Vagina (tissue), 2 donors: ENCODE measurements around the gene APOOL. TPM values are rescaled to one million over a fixed set of nuclear protein-coding genes. Genes with fewer than 3 reads are reported as not detected.
"Not testable (repeated sequence)": the region's sequence is repeated elsewhere in the genome, so short reads cannot be mapped to it uniquely, and the experiment has no call there.

Experiments
- DNase-seq, 2 donors: peaks; one replicate each; pipeline ENCODE4 v3.0.0-alpha.2; 2017; ENCODE audit errors: extremely low spot score in 2 of 2
- H3K27ac ChIP-seq: fragments of 200-600 bp; sonication (generic); one replicate; pipeline ENCODE4 v1.5.1; 2019
- H3K27me3 ChIP-seq: fragments of 200-600 bp; sonication (generic); one replicate; pipeline ENCODE4 v1.5.1; 2019
- H3K36me3 ChIP-seq, 2 donors: fragments of 200-600 bp; sonication (generic); one replicate each; pipeline ENCODE4 v1.5.1; 2017 to 2019
- H3K4me1 ChIP-seq: fragments of 200-600 bp; sonication (generic); one replicate; pipeline ENCODE4 v1.5.1; 2019
- H3K4me3 ChIP-seq, 2 donors: fragments of 200-600 bp; sonication (generic); 1 replicate in 1 of 2; 2 replicates in 1 of 2; pipeline ENCODE4 v1.5.1; 2016 to 2019
- H3K9me3 ChIP-seq: fragments of 200-600 bp; sonication (generic); one replicate; pipeline ENCODE4 v1.5.1; 2019
- CTCF ChIP-seq, 3 experiments: fragments of 450-650 bp in 2 of 3; fragments of 200-600 bp in 1 of 3; sonication (generic) in 1 of 3; IDR thresholded peaks; one replicate each; pipeline ENCODE4 v1.5.1; 2017 to 2019; ENCODE audit warnings: antibody characterized with exemption in 3 of 3, mild to moderate bottlenecking in 2 of 3, moderate library complexity in 2 of 3
- POLR2A ChIP-seq, 2 donors: fragments of 450-650 bp; IDR thresholded peaks; one replicate each; pipeline ENCODE4 v1.6.1; 2017; ENCODE audit warnings: antibody characterized with exemption in 2 of 2, mild to moderate bottlenecking in 2 of 2, moderate library complexity in 2 of 2
- POLR2AphosphoS5 ChIP-seq, 2 donors: sonication (generic); formaldehyde crosslinking; IDR thresholded peaks; one replicate each; pipeline ENCODE4 v1.9.0; 2017; ENCODE audit warnings: antibody characterized with exemption in 2 of 2, mild to moderate bottlenecking in 2 of 2, low read depth in 1 of 2; ENCODE audit not compliant: insufficient read depth in 1 of 2
- intact Hi-C: fragments of 100-400 bp; cut with DNase I; formaldehyde crosslinking; loops from one replicate; pipeline ENCODE4 v1.15.1; 2023
- total RNA-seq: library from RNA; depleted of rRNA; stranded (reverse); fragments of >200 nt; gene quantifications from one replicate; pipeline ENCODE4 v1.2.3, GENCODE V29; 2016

Gene APOOL
- total RNA-seq, 1 donor from 2014 or later = 9.3 TPM

DNA sequence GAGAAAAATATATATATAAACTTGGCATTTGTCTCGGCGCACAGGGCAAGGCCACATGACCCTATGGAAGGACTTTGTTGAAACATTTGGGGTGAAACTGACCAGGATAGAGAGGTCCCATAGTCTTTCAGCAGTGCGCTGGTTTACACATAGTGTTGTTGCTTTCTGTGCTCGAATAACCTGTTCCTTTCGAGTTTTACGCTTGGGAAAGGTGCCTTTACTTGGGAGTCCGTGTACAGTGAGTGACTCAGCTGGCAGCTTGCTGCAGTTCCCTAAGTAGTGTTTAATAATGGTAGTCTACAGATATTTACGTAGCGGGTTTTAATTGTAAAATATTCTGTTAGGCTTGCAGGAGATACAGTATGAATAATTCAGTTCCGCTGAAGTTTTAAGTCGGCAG lies 578 bp downstream of the APOOL start:
- DNase-seq = no peak
- Histone ChIP-seq H3K27ac (peak overlapping the region; percentile 47), H3K27me3 (no peaks in the 10 kb centered on the region), H3K4me3 (peak overlapping the region; percentile 46 to 58), H3K9me3 (no peaks in the 10 kb centered on the region), H3K36me3 (no peaks in the 10 kb centered on the region), H3K4me1 (peaks cover 9% of the 10 kb centered on the region)
- intact Hi-C loops = no loop called here
- no peak for TF ChIP-seq POLR2AphosphoS5 (IDR thresholded peaks at IDR 0.05; ENCODE audit: insufficient read depth in 1 of 2, low read depth in 1 of 2)
- no peak for TF ChIP-seq CTCF (IDR thresholded peaks at IDR 0.05)
- no peak for TF ChIP-seq POLR2A (IDR thresholded peaks at IDR 0.05)

GRCh38 chrX:85012098-85012497 lies 8.4 kb downstream of the APOOL start:
- no peaks in the 10 kb centered on the region for H3K36me3 ChIP-seq
- no peak for DNase-seq
- intact Hi-C loops = no loop called here
- no peak for TF ChIP-seq POLR2AphosphoS5 (IDR thresholded peaks at IDR 0.05; ENCODE audit: insufficient read depth in 1 of 2, low read depth in 1 of 2)
- no peak for TF ChIP-seq CTCF (IDR thresholded peaks at IDR 0.05)
- no peak for TF ChIP-seq POLR2A (IDR thresholded peaks at IDR 0.05)
- H3K27me3 ChIP-seq = no peaks in the 10 kb centered on the region
- no peaks in the 10 kb centered on the region for H3K9me3 ChIP-seq
- no peak overlapping the region for H3K27ac ChIP-seq
- no peaks in the 10 kb centered on the region for H3K4me1 ChIP-seq
- H3K4me3 ChIP-seq = no peak overlapping the region

GRCh38 chrX:85015351-85015750 lies 11.7 kb downstream of the APOOL start:
- H3K36me3 ChIP-seq, H3K27me3 ChIP-seq, H3K9me3 ChIP-seq, H3K4me1 ChIP-seq, intact Hi-C loops, DNase-seq, H3K4me3 ChIP-seq, H3K27ac ChIP-seq: not testable (repeated sequence)

DNA sequence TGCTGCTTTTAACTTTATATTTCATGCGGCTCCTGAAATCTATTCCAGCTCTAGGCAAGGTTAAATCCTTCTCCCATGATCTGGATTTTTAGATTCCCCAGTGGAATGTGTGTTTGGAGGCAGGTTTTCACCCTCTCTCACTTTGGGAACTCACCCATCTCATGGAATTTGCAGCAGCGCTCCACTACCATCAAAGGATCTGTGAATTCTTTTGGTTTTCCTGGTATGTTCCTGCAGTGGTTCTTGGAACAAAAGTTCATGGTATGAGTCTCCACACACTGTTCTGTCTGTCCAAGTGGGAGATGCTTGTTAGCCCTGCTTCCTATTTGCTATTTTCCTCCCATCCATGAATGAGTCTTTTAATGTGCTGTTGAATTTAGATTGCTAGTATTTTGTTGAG lies 14.0 kb downstream of the APOOL start:
- H3K9me3 ChIP-seq = no peaks in the 10 kb centered on the region
- TF ChIP-seq POLR2AphosphoS5 (IDR thresholded peaks at IDR 0.05; ENCODE audit: insufficient read depth in 1 of 2, low read depth in 1 of 2) (no peak), CTCF (IDR thresholded peaks at IDR 0.05) (no peak), POLR2A (IDR thresholded peaks at IDR 0.05) (no peak)
- no peaks in the 10 kb centered on the region for H3K36me3 ChIP-seq
- H3K27me3 ChIP-seq = no peaks in the 10 kb centered on the region
- H3K4me3 ChIP-seq = no peak overlapping the region
- H3K4me1 ChIP-seq = no peaks in the 10 kb centered on the region
- H3K27ac ChIP-seq = no peak overlapping the region
- DNase-seq = no peak
- intact Hi-C loops = no loop called here

- no peak for DNase-seq
- Histone ChIP-seq H3K9me3 (no peaks in the 10 kb centered on the region), H3K4me3 (no peak overlapping the region), H3K27ac (no peak overlapping the region), H3K36me3 (no peaks in the 10 kb centered on the region), H3K4me1 (no peaks in the 10 kb centered on the region), H3K27me3 (no peaks in the 10 kb centered on the region)
- intact Hi-C loops = no loop called here
- TF ChIP-seq POLR2A (IDR thresholded peaks at IDR 0.05) (no peak), POLR2AphosphoS5 (IDR thresholded peaks at IDR 0.05; ENCODE audit: insufficient read depth in 1 of 2, low read depth in 1 of 2) (no peak), CTCF (IDR thresholded peaks at IDR 0.05) (no peak)
These were observed 14.8 kb downstream of the APOOL start for GRCh38 chrX:85018471-85018870.

GRCh38 chrX:85020216-85020615 lies 16.5 kb downstream of the APOOL start:
- intact Hi-C loops = no loop called here
- TF ChIP-seq CTCF (IDR thresholded peaks at IDR 0.05) = no peak
- H3K36me3 ChIP-seq = no peaks in the 10 kb centered on the region
- no peaks in the 10 kb centered on the region for H3K9me3 ChIP-seq
- no peaks in the 10 kb centered on the region for H3K4me1 ChIP-seq
- H3K27ac ChIP-seq = no peak overlapping the region
- H3K27me3 ChIP-seq = no peaks in the 10 kb centered on the region
- no peak for DNase-seq
- no peak overlapping the region for H3K4me3 ChIP-seq
